GM13977 (cell line): ENCODE results near the gene DSC2.

Source experiments
- DNase-seq: peaks from one replicate; pipeline ENCODE4 v3.0.0; 2012; ENCODE audit warnings: low spot score
- CTCF ChIP-seq: IDR thresholded peaks from 2 replicates; pipeline ENCODE4 v1.5.1; 2012; ENCODE audit warnings: mild to moderate bottlenecking, control low read depth; ENCODE audit not compliant: insufficient read depth; ENCODE audit errors: extremely low read depth, missing control alignments
- in situ Hi-C: fragments of 300-500 bp; cut with MboI; formaldehyde crosslinking; loops from one replicate; pipeline ENCODE4 v1.12.0; 2022; ENCODE audit warnings: low sequenced_read_pairs, low pct_unique_long_range_greater_than_20kb, mixed read lengths, inconsistent platforms; ENCODE audit not compliant: unreplicated experiment

Gene DSC2

GRCh38 chr18:31046916-31047315 is 55.3 kb downstream of the DSC2 start:
- in situ Hi-C loops, result no loop called here
- no peak for TF ChIP-seq CTCF
- DNase-seq, result no peak

- TF ChIP-seq CTCF, result no peak
- no peak for DNase-seq
- in situ Hi-C loops, result no loop called here
Observed at GRCh38 chr18:31045599-31045998, 56.6 kb downstream of the DSC2 start.

- in situ Hi-C loops, result no loop called here
- no peak for TF ChIP-seq CTCF
- no peak for DNase-seq
Observed at GRCh38 chr18:31044926-31045325, 57.3 kb downstream of the DSC2 start.

GRCh38 chr18:31043709-31044108 is 58.5 kb downstream of the DSC2 start:
- DNase-seq, result no peak
- in situ Hi-C loops, result no loop called here
- no peak for TF ChIP-seq CTCF

- peak; percentile 45 for DNase-seq
- in situ Hi-C loops, result no loop called here
- TF ChIP-seq CTCF, result no peak
Observed at GRCh38 chr18:31042406-31043181, 59.6 kb downstream of the DSC2 start, which contains the start of gene DSC3. Gene DSC3 (minus strand): TSS chr18:31042742. CDS start chr18:31042660, 82 bp downstream.

- no peak for TF ChIP-seq CTCF
- DNase-seq, result no peak
- in situ Hi-C loops, result no loop called here
Observed at GRCh38 chr18:31042084-31042405, 60.2 kb downstream of the DSC2 start.
